LNCAP (cell line): ENCODE data around the gene HOXD12.

Experiments used
- CTCF ChIP-seq: fragments of 450-650 bp; IDR thresholded peaks from 2 replicates; pipeline ENCODE4 v1.5.1; 2017; ENCODE audit warnings: mild to moderate bottlenecking

Gene HOXD12

GRCh38 chr2:176078541-176079284 is 20.9 kb upstream of the HOXD12 start:
- no peak for TF ChIP-seq CTCF

GRCh38 chr2:176079285-176079830 is 20.2 kb upstream of the HOXD12 start:
- no peak for TF ChIP-seq CTCF

- TF ChIP-seq CTCF, result peak; percentile 76
Measured at GRCh38 chr2:176079831-176080539, 19.6 kb upstream of the HOXD12 start.

- no peak for TF ChIP-seq CTCF
Measured at GRCh38 chr2:176080540-176081375, 18.8 kb upstream of the HOXD12 start.

- no peak for TF ChIP-seq CTCF
Measured at GRCh38 chr2:176081376-176081836, 18.2 kb upstream of the HOXD12 start.

GRCh38 chr2:176081837-176082524 is 17.6 kb upstream of the HOXD12 start:
- TF ChIP-seq CTCF, result no peak

- TF ChIP-seq CTCF, result no peak
Measured at GRCh38 chr2:176082525-176082823, 17.1 kb upstream of the HOXD12 start.
